Astrocyte (in vitro differentiated cells and primary cell): Measurements from ENCODE around the gene SERPINF2.

Source experiments
- EZH2 ChIP-seq: IDR thresholded peaks from 2 replicates; pipeline ENCODE4 v1.6.1; 2012; ENCODE audit warnings: mild to moderate bottlenecking, low read length, inconsistent platforms; ENCODE audit not compliant: insufficient read depth
- TF ChIP-seq, protein P1 (sequence below): IDR thresholded peaks from 2 replicates; pipeline ENCODE4 v1.5.1; 2011; ENCODE audit warnings: low read depth, mild to moderate bottlenecking, inconsistent platforms, low read length, moderate library complexity; ENCODE audit not compliant: insufficient read depth

DNA sequence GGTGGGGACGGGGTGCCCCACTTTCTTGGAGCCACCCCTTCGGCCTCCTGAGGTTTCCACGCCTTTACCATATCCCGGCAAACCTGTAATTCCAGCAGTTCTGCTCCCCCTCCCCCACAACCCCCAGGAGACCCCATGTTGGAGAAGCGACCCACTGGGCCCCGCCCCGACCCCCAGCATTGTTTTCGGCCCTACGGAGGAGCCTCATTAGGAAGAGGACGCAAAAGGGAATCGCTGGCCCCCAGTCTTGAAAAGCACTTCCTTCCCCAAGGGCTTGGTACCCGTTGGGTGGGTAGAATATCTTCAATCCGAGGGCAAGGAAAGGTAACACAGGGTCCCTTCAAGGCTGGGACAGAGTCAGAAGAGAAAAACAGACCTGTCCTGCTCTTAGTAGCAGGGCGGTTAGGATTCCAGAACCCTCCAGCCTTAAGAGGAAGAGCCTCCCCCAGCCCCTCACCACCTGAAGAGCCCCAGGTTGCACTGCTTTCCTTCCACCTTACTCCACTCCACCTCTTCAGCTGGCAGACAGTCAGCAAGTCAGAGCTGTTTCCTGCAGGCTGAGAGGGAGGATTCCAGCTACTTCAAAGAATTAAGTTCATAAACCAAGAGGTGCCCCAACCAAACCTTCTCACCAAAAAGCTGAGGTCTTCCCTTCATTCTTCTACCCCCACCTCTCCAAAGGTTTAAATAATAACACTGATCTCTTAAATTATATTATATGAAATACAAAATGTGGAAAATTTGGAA is 31.7 kb upstream of the SERPINF2 start:
- TF ChIP-seq, protein P1, sequence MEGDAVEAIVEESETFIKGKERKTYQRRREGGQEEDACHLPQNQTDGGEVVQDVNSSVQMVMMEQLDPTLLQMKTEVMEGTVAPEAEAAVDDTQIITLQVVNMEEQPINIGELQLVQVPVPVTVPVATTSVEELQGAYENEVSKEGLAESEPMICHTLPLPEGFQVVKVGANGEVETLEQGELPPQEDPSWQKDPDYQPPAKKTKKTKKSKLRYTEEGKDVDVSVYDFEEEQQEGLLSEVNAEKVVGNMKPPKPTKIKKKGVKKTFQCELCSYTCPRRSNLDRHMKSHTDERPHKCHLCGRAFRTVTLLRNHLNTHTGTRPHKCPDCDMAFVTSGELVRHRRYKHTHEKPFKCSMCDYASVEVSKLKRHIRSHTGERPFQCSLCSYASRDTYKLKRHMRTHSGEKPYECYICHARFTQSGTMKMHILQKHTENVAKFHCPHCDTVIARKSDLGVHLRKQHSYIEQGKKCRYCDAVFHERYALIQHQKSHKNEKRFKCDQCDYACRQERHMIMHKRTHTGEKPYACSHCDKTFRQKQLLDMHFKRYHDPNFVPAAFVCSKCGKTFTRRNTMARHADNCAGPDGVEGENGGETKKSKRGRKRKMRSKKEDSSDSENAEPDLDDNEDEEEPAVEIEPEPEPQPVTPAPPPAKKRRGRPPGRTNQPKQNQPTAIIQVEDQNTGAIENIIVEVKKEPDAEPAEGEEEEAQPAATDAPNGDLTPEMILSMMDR, result no peak
- no peak for TF ChIP-seq EZH2
